ENCODE measurements around the gene RDM1.

DNA sequence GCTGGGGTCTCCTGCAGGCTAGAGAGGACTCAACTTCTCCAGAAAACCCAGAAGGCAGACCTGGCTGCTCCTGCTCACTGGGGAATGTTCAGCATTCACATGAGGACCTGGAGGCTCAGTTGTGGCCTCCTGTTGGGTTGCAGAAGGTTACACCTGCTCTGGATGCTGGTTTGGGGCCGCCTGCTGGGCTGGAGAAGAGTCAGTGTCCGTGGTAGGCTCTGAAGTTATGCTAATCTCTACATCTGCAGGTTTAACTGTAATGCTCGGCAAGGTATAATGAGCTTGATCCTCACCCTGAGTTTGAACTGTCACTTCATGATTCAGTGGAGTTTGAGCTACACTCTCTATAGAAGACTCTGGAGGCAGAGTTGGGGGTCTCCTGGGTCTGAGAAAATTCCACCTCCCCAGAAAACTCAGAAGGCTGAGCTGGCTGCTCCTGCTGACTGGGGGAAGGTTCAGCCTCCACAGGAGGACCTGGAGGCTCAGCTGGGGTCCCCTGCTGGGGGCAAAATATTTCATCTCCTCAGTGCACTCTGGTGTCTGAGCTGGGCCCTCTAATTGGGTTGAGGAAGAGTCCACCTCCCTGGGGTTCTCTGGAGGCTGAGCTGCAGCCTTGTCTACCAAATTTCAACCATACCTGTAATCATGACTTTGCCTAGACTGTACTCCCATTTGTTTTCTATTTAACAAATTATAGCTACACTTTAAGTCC, 23.5 kb downstream of the RDM1 start:
- TF ChIP-seq, protein P1, sequence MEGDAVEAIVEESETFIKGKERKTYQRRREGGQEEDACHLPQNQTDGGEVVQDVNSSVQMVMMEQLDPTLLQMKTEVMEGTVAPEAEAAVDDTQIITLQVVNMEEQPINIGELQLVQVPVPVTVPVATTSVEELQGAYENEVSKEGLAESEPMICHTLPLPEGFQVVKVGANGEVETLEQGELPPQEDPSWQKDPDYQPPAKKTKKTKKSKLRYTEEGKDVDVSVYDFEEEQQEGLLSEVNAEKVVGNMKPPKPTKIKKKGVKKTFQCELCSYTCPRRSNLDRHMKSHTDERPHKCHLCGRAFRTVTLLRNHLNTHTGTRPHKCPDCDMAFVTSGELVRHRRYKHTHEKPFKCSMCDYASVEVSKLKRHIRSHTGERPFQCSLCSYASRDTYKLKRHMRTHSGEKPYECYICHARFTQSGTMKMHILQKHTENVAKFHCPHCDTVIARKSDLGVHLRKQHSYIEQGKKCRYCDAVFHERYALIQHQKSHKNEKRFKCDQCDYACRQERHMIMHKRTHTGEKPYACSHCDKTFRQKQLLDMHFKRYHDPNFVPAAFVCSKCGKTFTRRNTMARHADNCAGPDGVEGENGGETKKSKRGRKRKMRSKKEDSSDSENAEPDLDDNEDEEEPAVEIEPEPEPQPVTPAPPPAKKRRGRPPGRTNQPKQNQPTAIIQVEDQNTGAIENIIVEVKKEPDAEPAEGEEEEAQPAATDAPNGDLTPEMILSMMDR (IDR thresholded peaks at IDR 0.05), result no peak
- TF ChIP-seq POLR2A (IDR thresholded peaks at IDR 0.05), result no peak
